Activated T-helper 1 cell treated with Interleukin-2 at 50 U/mL for 16 hours (primary cell): ENCODE measurements around the gene GPR65.

Source experiments
- DNase-seq: peaks from one replicate; pipeline ENCODE4 v3.0.0-alpha.2; 2020; ENCODE audit warnings: low read depth

GPR65 gene

GRCh38 chr14:88040146-88040545, 35.2 kb downstream of the GPR65 start:
- no peak for DNase-seq

- DNase-seq = no peak
These were observed 38.9 kb downstream of the GPR65 start for GRCh38 chr14:88043529-88044443.

GRCh38 chr14:88044444-88044758, 39.5 kb downstream of the GPR65 start:
- no peak for DNase-seq

GRCh38 chr14:88044776-88045446, 40.0 kb downstream of the GPR65 start:
- DNase-seq = no peak

- no peak for DNase-seq
These were observed 40.8 kb downstream of the GPR65 start for GRCh38 chr14:88045705-88046104.

GRCh38 chr14:88048351-88048750, 43.4 kb downstream of the GPR65 start:
- DNase-seq = no peak

GRCh38 chr14:88049266-88049665, 44.3 kb downstream of the GPR65 start:
- DNase-seq = no peak

- no peak for DNase-seq
These were observed 45.0 kb downstream of the GPR65 start for GRCh38 chr14:88049936-88050335.

GRCh38 chr14:88060576-88060975, 55.6 kb downstream of the GPR65 start:
- no peak for DNase-seq

- DNase-seq = no peak
These were observed 58.9 kb downstream of the GPR65 start for GRCh38 chr14:88063811-88064210.
